GM12801 (cell line): ENCODE data around the gene KSR1.

ENCODE experiments used
- TF ChIP-seq, protein P1 (sequence below): IDR thresholded peaks from one replicate; pipeline ENCODE4 v1.5.1; 2011; ENCODE audit warnings: control low read depth; ENCODE audit not compliant: insufficient read length; ENCODE audit errors: extremely low read depth

KSR1 gene

DNA sequence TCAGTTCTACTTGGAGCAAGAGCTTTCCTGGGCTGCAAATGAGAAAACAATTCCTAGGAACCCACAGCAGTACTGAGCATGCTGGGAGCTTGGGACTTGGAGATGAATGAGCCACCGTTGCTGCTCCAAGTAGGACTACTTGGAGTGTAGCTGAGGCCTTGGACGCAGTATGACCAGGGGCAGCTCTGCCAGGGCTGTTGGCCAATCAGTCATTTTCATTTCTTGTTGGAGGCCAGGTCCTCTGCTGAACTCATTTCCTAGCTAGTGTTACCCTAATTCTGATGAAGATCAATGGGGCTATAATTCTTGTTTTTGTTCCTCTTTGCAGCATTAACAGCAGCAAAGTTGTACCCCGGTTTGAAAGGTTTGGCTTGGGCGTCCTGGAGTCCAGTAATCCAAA is 166.7 kb downstream of the KSR1 start:
- TF ChIP-seq, protein P1, sequence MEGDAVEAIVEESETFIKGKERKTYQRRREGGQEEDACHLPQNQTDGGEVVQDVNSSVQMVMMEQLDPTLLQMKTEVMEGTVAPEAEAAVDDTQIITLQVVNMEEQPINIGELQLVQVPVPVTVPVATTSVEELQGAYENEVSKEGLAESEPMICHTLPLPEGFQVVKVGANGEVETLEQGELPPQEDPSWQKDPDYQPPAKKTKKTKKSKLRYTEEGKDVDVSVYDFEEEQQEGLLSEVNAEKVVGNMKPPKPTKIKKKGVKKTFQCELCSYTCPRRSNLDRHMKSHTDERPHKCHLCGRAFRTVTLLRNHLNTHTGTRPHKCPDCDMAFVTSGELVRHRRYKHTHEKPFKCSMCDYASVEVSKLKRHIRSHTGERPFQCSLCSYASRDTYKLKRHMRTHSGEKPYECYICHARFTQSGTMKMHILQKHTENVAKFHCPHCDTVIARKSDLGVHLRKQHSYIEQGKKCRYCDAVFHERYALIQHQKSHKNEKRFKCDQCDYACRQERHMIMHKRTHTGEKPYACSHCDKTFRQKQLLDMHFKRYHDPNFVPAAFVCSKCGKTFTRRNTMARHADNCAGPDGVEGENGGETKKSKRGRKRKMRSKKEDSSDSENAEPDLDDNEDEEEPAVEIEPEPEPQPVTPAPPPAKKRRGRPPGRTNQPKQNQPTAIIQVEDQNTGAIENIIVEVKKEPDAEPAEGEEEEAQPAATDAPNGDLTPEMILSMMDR: no peak

DNA sequence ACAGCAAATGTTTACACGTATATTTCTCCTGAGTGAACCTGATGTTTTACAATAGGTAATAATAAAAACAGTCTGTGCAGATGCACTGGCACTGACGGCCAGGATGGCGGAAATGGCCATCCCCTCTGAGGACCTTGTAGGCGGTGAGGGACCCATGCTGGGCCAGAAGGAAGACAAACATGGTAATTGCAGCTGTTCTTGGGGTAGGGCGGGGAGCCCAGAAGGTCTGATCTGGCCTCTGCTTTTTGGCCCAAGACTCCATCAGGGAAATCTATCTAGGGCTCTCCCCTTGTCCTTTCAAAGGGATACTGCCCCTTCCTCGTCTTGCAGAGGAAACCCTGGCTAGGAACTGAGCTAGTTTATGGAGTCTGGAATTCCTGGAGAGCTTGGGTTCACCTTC is 167.4 kb downstream of the KSR1 start:
- TF ChIP-seq, protein P1: no peak

DNA sequence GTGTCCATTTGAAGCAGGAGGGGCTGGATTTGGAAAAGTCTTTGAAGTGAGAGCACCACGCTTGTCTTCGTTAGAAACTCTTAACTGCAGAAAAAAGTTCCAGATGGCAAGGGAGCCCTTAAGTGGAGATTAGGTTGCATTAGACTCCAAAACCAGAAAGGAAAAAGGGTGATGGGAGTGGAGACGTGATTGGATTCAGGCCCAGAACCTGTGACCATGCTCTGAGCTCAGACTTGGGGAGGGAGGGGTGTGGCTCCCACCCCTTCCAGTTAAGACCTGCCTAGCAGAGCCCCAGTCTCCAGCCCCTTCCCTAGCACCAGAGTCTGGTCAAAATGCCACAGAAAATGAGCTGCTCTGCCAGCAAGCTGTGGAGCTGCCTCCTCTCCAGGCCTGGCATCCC is 168.3 kb downstream of the KSR1 start:
- TF ChIP-seq, protein P1: no peak

DNA sequence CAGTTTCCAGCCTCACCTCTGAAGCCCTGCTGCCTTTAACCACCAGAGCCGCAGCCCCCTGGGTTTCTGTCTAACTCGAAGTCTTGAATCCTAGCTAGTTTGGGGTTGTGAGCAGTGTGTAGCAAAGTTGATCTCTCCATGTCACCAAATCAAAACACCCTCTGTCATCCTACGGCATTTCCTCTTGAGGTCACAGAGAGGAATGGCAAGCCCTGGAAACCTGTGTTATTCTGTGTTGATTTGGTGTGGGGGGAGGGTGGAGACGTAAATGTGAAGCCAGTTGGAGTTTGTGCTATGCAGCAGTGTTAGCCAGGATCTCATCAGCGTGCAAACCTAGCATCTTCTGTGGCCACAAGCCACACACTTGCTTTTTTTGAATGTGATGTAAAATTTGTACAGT is 169.6 kb downstream of the KSR1 start:
- TF ChIP-seq, protein P1: no peak

DNA sequence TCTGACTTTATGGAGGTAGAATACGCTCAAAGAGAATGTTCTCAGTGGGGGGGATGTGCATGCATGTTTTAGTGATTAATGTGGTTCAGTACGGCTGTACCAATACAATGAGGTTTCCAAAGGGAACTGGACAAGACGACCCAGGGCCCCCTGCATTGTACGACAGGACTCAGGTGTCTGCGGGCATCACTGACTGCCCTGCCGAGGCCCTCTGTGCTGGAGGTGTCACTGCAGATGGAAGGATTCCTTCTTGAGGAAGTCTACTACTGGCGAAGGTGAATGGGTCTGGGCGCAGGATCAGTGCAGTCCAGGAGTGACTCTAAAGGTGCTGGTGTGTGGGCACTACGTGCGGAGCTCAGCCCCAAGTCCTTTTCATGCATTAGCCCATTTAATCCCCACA is 171.3 kb downstream of the KSR1 start:
- TF ChIP-seq, protein P1: no peak

DNA sequence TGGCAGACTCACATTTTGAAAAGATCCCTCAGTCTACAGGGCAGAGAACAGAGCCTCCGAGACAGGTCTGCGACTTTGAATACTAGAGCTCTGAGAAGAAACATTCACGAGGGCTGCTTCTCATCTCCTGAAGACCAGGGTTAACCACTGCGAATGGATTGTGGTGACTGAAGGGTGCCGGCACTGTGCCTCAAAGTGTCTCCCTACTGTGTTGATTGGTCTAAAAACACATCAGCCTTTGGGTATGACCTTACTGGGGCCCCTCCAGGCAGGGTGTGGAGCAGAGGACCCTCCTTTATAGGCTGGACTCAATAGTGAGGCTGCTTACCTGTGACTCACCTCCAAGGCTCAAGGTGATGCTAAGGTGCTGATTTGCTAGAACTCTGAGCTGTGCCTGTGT is 172.1 kb downstream of the KSR1 start:
- TF ChIP-seq, protein P1: no peak

DNA sequence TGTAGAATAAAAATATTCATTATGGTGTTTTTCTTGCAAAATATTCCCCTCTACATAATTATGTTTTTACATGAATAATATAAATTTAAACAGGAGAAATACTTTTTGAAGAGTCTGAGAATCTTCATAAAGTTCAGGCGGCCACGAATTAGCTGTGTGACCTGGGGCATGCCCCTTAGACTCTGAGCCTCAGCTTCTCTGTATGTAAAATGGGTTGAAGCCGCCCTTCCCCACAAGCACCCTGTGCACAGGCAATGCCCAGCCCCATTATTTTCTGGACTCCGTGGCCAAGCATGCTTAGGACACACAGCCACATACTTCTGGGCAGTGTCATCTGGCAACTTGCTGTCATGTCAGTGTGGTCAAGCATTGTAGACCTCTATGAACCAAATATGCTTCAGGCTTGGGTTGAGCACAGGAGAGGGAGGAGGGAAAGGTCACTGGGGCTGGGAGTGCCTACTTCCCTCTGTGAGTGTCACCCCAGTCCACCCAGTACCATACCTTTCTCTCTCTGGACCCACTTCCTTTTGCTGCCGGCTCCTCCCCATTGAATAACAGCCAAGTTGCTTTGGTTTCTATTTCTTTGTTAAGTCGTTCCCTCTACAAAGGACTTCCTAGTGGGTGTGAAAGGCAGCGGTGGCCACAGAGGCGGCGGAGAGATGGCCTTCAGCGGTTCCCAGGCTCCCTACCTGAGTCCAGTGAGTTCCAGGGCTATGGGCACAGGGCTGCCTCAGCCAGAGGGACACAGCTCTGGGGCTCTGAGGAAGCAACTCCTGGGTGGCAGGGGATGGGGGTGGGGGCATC is 174.6 kb downstream of the KSR1 start, which contains the start of gene LGALS9:
LGALS9 (plus strand) TSS at position 582 of the 804 bp plus-strand sequence; CDS start at position 660, 78 bp downstream.
- TF ChIP-seq, protein P1: no peak
